A549 (cell line): ENCODE data around the gene RFT1. TPM values are rescaled to one million over a fixed set of nuclear protein-coding genes. Genes with fewer than 3 reads are reported as not detected.

Source experiments
- ATAC-seq, 2 experiments: fragments of 200-7000 bp in 1 of 2; fragments of >200 bp in 1 of 2; cut with Nextera tagmentation in 1 of 2; cut with Tn5 transposase in 1 of 2; 3 replicates each; pipeline versions ENCODE4 v1.8.0 to v1.9.1; 2018 to 2020; ENCODE audit warnings: mild to moderate bottlenecking in 1 of 2, moderate library complexity in 1 of 2
- CTCF ChIA-PET: fragments of 300-600 bp; sonication (Branson Sonifier 250); formaldehyde crosslinking; extraction: SDS; loops from one replicate; lab custom pipeline; 2021; ENCODE audit warnings: antibody characterized with exemption, inconsistent platforms; lab: Yijun Ruan, JAX
- POLR2A ChIA-PET: fragments of 350-600 bp; formaldehyde crosslinking; extraction: SDS; loops from one replicate; lab custom pipeline; 2021; ENCODE audit warnings: antibody characterized with exemption, inconsistent platforms; lab: Yijun Ruan, JAX
- DNase-seq, 2 experiments: peaks; one replicate each; pipeline versions ENCODE4 v3.0.0 to v3.0.0-alpha.2; 2011 to 2016; ENCODE audit warnings: low read depth in 1 of 2, low spot score in 1 of 2
- FAIRE-seq: peaks from 2 replicates; lab custom pipeline; 2011; peaks lifted over from hg19 to GRCh38; lab: Jason Lieb, UNC
- H3K27ac ChIP-seq, 2 experiments: fragments of >200 bp; sonication (Bioruptor Twin); formaldehyde crosslinking; 3 replicates each; pipeline ENCODE4 v1.5.1; 2016 to 2017
- H3K4me1 ChIP-seq: fragments of >200 bp; sonication (Bioruptor Twin); formaldehyde crosslinking; 3 replicates; pipeline ENCODE4 v1.6.1; 2016
- H3K4me2 ChIP-seq: fragments of >200 bp; sonication (Bioruptor Twin); formaldehyde crosslinking; 3 replicates; pipeline ENCODE4 v1.6.1; 2016
- H3K4me3 ChIP-seq: fragments of >200 bp; sonication (Bioruptor Twin); formaldehyde crosslinking; 3 replicates; pipeline ENCODE4 v1.5.1; 2016
- H3K9me3 ChIP-seq: fragments of >200 bp; sonication (Bioruptor Twin); formaldehyde crosslinking; 3 replicates; pipeline ENCODE4 v1.6.1; 2016
- BHLHE40 ChIP-seq: IDR thresholded peaks from 2 replicates; pipeline ENCODE4 v1.6.1; 2012; ENCODE audit warnings: low read depth, low read length, inconsistent platforms
- CHD4 ChIP-seq: fragments of 200-600 bp; sonication (generic); IDR thresholded peaks from 2 replicates; pipeline ENCODE4 v1.6.1; 2016; ENCODE audit warnings: antibody characterized with exemption, mild to moderate bottlenecking, borderline replicate concordance
- EHF ChIP-seq: fragments of 250-450 bp; sonication (Bioruptor Pico); IDR thresholded peaks from 2 replicates; pipeline ENCODE4 v1.5.0; 2020; ENCODE audit warnings: mild to moderate bottlenecking
- ELK1 ChIP-seq: fragments of 150-350 bp; IDR thresholded peaks from 2 replicates; pipeline ENCODE4 v1.6.1; 2014; ENCODE audit warnings: low read depth, mild to moderate bottlenecking, low read length
- EP300 ChIP-seq, 2 experiments: fragments of >200 bp; sonication (Bioruptor Twin); formaldehyde crosslinking; IDR thresholded peaks; 2 replicates in 1 of 2; 3 replicates in 1 of 2; pipeline ENCODE4 v1.6.1; 2016 to 2017
- FOSB ChIP-seq: fragments of 250-450 bp; sonication (Bioruptor Pico); IDR thresholded peaks from 2 replicates; pipeline ENCODE4 v1.5.0; 2020; ENCODE audit warnings: mild to moderate bottlenecking, moderate library complexity
- HMGXB4 ChIP-seq: fragments of 250-450 bp; sonication (Bioruptor Pico); IDR thresholded peaks from 2 replicates; pipeline ENCODE4 v1.5.0; 2021; ENCODE audit warnings: mild to moderate bottlenecking, moderate library complexity, borderline replicate concordance
- JUN ChIP-seq, 2 experiments: fragments of >200 bp; sonication (Bioruptor Twin); formaldehyde crosslinking; IDR thresholded peaks; 2 replicates in 1 of 2; 3 replicates in 1 of 2; pipeline ENCODE4 v1.6.1; 2016 to 2017
- JUNB ChIP-seq: fragments of >200 bp; sonication (Bioruptor Twin); formaldehyde crosslinking; IDR thresholded peaks from 2 replicates; pipeline ENCODE4 v1.6.1; 2016
- KDM1A ChIP-seq: fragments of 200-600 bp; sonication (generic); IDR thresholded peaks from 2 replicates; pipeline ENCODE4 v1.6.1; 2016; ENCODE audit warnings: low read depth, mild to moderate bottlenecking
- KDM5A ChIP-seq: fragments of 200-600 bp; sonication (generic); IDR thresholded peaks from 2 replicates; pipeline ENCODE4 v1.6.1; 2016; ENCODE audit warnings: antibody characterized with exemption, mild to moderate bottlenecking
- MAFK ChIP-seq: fragments of 450-650 bp; IDR thresholded peaks from 2 replicates; pipeline ENCODE4 v1.6.1; 2014; ENCODE audit not compliant: partially characterized antibody
- MAZ ChIP-seq: fragments of 150-350 bp; IDR thresholded peaks from 2 replicates; pipeline ENCODE4 v1.6.1; 2014; ENCODE audit warnings: antibody characterized with exemption, low read depth, low read length, borderline replicate concordance
- MYC ChIP-seq: IDR thresholded peaks from 2 replicates; pipeline ENCODE4 v1.6.1; 2012; ENCODE audit warnings: mild to moderate bottlenecking, inconsistent platforms, low read length, improper control_type of control experiment, borderline replicate concordance
- PHF8 ChIP-seq: fragments of 200-600 bp; sonication (generic); IDR thresholded peaks from 2 replicates; pipeline ENCODE4 v1.6.1; 2016; ENCODE audit warnings: low read depth, mild to moderate bottlenecking, antibody characterized with exemption, moderate library complexity, borderline replicate concordance
- RARB ChIP-seq: fragments of 250-450 bp; sonication (Bioruptor Pico); IDR thresholded peaks from 2 replicates; pipeline ENCODE4 v1.8.0; 2021; ENCODE audit warnings: mild to moderate bottlenecking, moderate library complexity
- REST ChIP-seq: fragments of 200-600 bp; sonication (generic); IDR thresholded peaks from 2 replicates; pipeline ENCODE4 v1.6.1; 2016; ENCODE audit warnings: antibody characterized with exemption, mild to moderate bottlenecking, moderate library complexity
- RNF2 ChIP-seq: fragments of 200-600 bp; sonication (generic); IDR thresholded peaks from 2 replicates; pipeline ENCODE4 v1.6.1; 2016; ENCODE audit warnings: low read depth, mild to moderate bottlenecking, antibody characterized with exemption, moderate library complexity, borderline replicate concordance
- SMC3 ChIP-seq: fragments of >200 bp; sonication (Bioruptor Twin); formaldehyde crosslinking; IDR thresholded peaks from 3 replicates; pipeline ENCODE4 v1.6.1; 2018; ENCODE audit warnings: inconsistent platforms
- SREBF2 ChIP-seq: fragments of 450-650 bp; IDR thresholded peaks from 2 replicates; pipeline ENCODE4 v1.6.1; 2014; ENCODE audit warnings: mild to moderate bottlenecking, moderate library complexity
- TFCP2L1 ChIP-seq: fragments of 250-450 bp; sonication (Bioruptor Pico); IDR thresholded peaks from 2 replicates; pipeline ENCODE4 v1.5.0; 2021; ENCODE audit warnings: mild to moderate bottlenecking
- TP53 ChIP-seq: fragments of 250-450 bp; sonication (Bioruptor Pico); IDR thresholded peaks from 2 replicates; pipeline ENCODE4 v1.5.0; 2021; ENCODE audit warnings: mild to moderate bottlenecking, moderate library complexity
- USF2 ChIP-seq: fragments of 450-650 bp; IDR thresholded peaks from 2 replicates; pipeline ENCODE4 v1.6.1; 2014; ENCODE audit warnings: antibody characterized with exemption
- ZFP36 ChIP-seq: fragments of 450-650 bp; IDR thresholded peaks from 2 replicates; pipeline ENCODE4 v1.6.1; 2014; ENCODE audit warnings: borderline replicate concordance; ENCODE audit not compliant: partially characterized antibody
- ZNF302 ChIP-seq: fragments of 250-450 bp; sonication (Bioruptor Pico); IDR thresholded peaks from 2 replicates; pipeline ENCODE4 v1.9.0; 2021; ENCODE audit warnings: inconsistent platforms, mild to moderate bottlenecking, moderate library complexity
- WGBS: methylation state at CpG from one replicate; pipeline ENCODE4 v1.1.6; 2017; ENCODE audit errors: missing lambda C conversion rate; 5-methylcytosine and 5-hydroxymethylcytosine counted together
- polyA plus RNA-seq, 4 experiments: library from polyadenylated mRNA; depleted of rRNA in 3 of 4; stranded (reverse); fragments of >200 nt; fragmentation: RNase III in 1 of 4; extraction: RNeasy Plus Mini Kit Qiagen cat#74134 plus additional on column Dnase treatment in 1 of 4; gene quantifications; 2 replicates in 3 of 4; 3 replicates in 1 of 4; pipeline ENCODE4 v1.2.3, GENCODE V29; 2011 to 2017
- TF ChIP-seq, protein P1 (sequence below): IDR thresholded peaks from 2 replicates; pipeline ENCODE4 v1.6.1; 2012

The RFT1 gene
- polyA plus RNA-seq, 2 of the 4 experiments (the other 2 are of a cell fraction) = 15.6 to 33.6 TPM

DNA sequence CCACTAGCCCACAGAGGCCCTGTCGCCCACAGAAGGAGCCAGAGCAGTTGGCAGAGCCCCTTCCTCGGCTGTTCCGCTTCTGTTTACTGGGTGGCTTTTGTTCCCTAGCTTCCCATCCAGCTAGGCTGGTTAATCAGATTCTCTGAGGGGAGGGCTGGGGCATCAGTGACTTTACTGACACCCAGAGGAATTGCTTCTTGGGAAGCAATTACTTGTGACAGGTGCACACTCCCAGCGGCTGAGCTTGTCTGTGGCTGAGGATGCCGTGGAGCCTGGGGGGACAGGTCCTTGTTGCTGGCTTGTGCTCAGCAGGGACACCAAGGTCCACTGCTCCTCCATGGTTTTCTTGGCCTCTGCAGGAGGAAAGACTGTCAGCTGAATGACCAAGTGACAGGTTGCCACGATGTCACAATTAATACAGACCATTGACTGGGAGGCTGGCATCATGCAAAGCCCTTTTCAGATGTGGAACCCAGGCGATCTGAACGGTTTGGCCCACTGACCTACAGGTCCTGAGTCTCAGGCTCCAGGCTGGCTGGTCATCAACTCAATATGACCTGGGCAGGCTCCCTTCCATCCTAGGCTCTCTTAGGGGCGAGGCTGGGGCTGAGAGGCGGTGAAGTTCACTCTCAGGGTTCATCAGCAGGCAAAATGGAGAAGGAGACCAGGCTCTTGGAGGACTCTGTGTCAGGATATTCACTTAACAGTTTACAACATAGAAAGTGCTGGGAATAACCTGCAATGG, 52.6 kb downstream of the RFT1 start:
- H3K4me2 ChIP-seq = no peak overlapping the region
- DNase-seq (no peak), ATAC-seq (no peak), FAIRE-seq (no peak)
- TF ChIP-seq RNF2 = no peak
- no peak for TF ChIP-seq KDM5A
- TF ChIP-seq MYC = no peak
- no peak for TF ChIP-seq SMC3
- TF ChIP-seq TP53 = no peak
- TF ChIP-seq ZFP36 = no peak
- TF ChIP-seq PHF8 = no peak
- TF ChIP-seq HMGXB4 = no peak
- no peak for TF ChIP-seq REST
- no peak for TF ChIP-seq EHF
- no peak for TF ChIP-seq USF2
- TF ChIP-seq JUN (IDR thresholded peaks at IDR 0.05) = no peak
- no peak for TF ChIP-seq JUNB
- no peak for TF ChIP-seq ZNF302 (CRISPR knock-in tag)
- TF ChIP-seq CHD4 = no peak
- CTCF ChIA-PET = no interaction called here
- H3K9me3 ChIP-seq = no peaks in the 10 kb centered on the region
- WGBS = 70% methylated on average over 8 of the region's 10 CpGs
- no peak overlapping the region for H3K4me3 ChIP-seq
- no peaks in the 10 kb centered on the region for H3K4me1 ChIP-seq
- H3K27ac ChIP-seq = no peak overlapping the region
- POLR2A ChIA-PET = no interaction called here

DNA sequence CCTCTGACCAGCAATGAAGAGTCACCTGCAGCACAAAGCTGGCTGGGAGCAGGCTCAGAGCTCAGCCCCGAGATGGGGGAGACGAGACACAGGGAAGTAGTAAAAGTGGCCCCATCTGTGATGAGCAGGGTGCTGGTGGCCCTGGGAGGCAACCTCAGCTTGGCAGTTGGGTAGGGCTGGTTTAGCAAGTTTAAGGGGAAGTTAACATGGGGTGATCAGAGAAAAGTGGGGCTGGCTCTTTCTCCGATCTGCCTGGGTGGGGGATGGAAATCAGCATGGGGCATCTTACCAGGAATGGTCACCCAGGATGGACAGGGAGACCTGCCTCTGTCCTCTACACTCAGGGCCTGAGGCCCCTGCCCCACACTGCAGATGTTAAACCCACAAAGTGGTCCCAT, 54.5 kb downstream of the RFT1 start:
- Histone ChIP-seq H3K4me1 (no peaks in the 10 kb centered on the region), H3K27ac (no peak overlapping the region), H3K4me2 (no peak overlapping the region), H3K9me3 (no peaks in the 10 kb centered on the region), H3K4me3 (no peak overlapping the region)
- POLR2A ChIA-PET = no interaction called here
- DNase-seq (no peak), FAIRE-seq (no peak)
- 100% methylated on average over 3 of the region's 3 CpGs for WGBS
- CTCF ChIA-PET = interaction anchor here (5.8 kb wide), 1 partner anchor 223 kb away, joined by 31 read pairs; no protein-coding TSS in a partner anchor
- TF ChIP-seq HMGXB4 = no peak
- no peak for TF ChIP-seq RNF2
- no peak for TF ChIP-seq MAFK
- TF ChIP-seq SREBF2 = no peak
- no peak for TF ChIP-seq BHLHE40
- no peak for TF ChIP-seq EP300 (IDR thresholded peaks at IDR 0.05)
- no peak for TF ChIP-seq TFCP2L1 (CRISPR knock-in tag)
- TF ChIP-seq TP53 = no peak
- no peak for TF ChIP-seq KDM5A
- no peak for TF ChIP-seq ELK1
- no peak for TF ChIP-seq FOSB (CRISPR knock-in tag)
- no peak for TF ChIP-seq MAZ
- TF ChIP-seq RARB (CRISPR knock-in tag) = no peak
- no peak for TF ChIP-seq KDM1A
- TF ChIP-seq, protein P1, sequence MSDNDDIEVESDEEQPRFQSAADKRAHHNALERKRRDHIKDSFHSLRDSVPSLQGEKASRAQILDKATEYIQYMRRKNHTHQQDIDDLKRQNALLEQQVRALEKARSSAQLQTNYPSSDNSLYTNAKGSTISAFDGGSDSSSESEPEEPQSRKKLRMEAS = no peak
- TF ChIP-seq, all 56 proteins: peak for 0
- ATAC-seq = no peak
